HEK293 (cell line): ENCODE results near the gene FANCF.

Experiments used
- CTCF ChIA-PET: fragments of 350-600 bp; formaldehyde crosslinking; extraction: SDS; loops from one replicate; lab custom pipeline; 2021; ENCODE audit warnings: antibody characterized with exemption; lab: Yijun Ruan, JAX
- POLR2A ChIA-PET: fragments of 300-600 bp; formaldehyde crosslinking; extraction: SDS; loops from one replicate; lab custom pipeline; 2020; ENCODE audit warnings: antibody characterized with exemption, inconsistent platforms; lab: Yijun Ruan, JAX
- H3K27ac ChIP-seq: fragments of 200-500 bp; sonication (Bioruptor generic); 2 replicates; pipeline ENCODE4 v1.5.1; 2014; ENCODE audit warnings: low read depth, low read length, control low read depth, inconsistent platforms; ENCODE audit errors: extremely low read depth
- H3K36me3 ChIP-seq, 2 experiments: fragments of 200-500 bp in 1 of 2; sonication (Bioruptor generic) in 1 of 2; 1 replicate in 1 of 2; 2 replicates in 1 of 2; pipeline ENCODE4 v1.5.1; 2014 to 2017; ENCODE audit warnings: inconsistent platforms in 2 of 2, low read length in 2 of 2; ENCODE audit not compliant: control insufficient read depth in 2 of 2, insufficient read depth in 1 of 2
- H3K4me1 ChIP-seq: fragments of 200-500 bp; sonication (Bioruptor generic); 2 replicates; pipeline ENCODE4 v1.5.1; 2014; ENCODE audit warnings: mild to moderate bottlenecking, low read length, inconsistent platforms; ENCODE audit not compliant: control insufficient read depth, insufficient read depth
- H3K4me3 ChIP-seq: 2 replicates; pipeline ENCODE4 v1.5.1; 2011; ENCODE audit warnings: low read depth, mild to moderate bottlenecking, control low read depth, low read length, moderate library complexity
- H3K9me3 ChIP-seq: fragments of 200-500 bp; sonication (Bioruptor generic); 2 replicates; pipeline ENCODE4 v1.5.1; 2014; ENCODE audit warnings: low read depth, low read length, inconsistent platforms; ENCODE audit not compliant: control insufficient read depth, insufficient read depth
- FEZF1 ChIP-seq: fragments of 450-650 bp; formaldehyde crosslinking; IDR thresholded peaks from 2 replicates; pipeline ENCODE4 v1.5.1; 2016; ENCODE audit warnings: missing biosample characterization, missing genetic modification characterization
- HOXA7 ChIP-seq: sonication (generic); formaldehyde crosslinking; IDR thresholded peaks from 2 replicates; pipeline ENCODE4 v1.8.1; 2022; ENCODE audit warnings: missing genetic modification reagents, borderline replicate concordance
- OSR2 ChIP-seq: fragments of 450-650 bp; formaldehyde crosslinking; IDR thresholded peaks from 2 replicates; pipeline ENCODE4 v1.5.1; 2016; ENCODE audit warnings: missing biosample characterization, missing genetic modification characterization
- OVOL3 ChIP-seq: fragments of 450-650 bp; formaldehyde crosslinking; IDR thresholded peaks from 2 replicates; pipeline ENCODE4 v1.5.1; 2016; ENCODE audit warnings: missing biosample characterization, missing genetic modification characterization
- SCRT1 ChIP-seq: fragments of 450-650 bp; formaldehyde crosslinking; IDR thresholded peaks from 2 replicates; pipeline ENCODE4 v1.5.1; 2016; ENCODE audit warnings: missing biosample characterization, missing genetic modification characterization, borderline replicate concordance
- YY1 ChIP-seq: fragments of 450-650 bp; formaldehyde crosslinking; IDR thresholded peaks from 2 replicates; pipeline ENCODE4 v1.5.1; 2018; ENCODE audit warnings: missing biosample characterization, missing genetic modification characterization
- ZFP37 ChIP-seq: fragments of 450-650 bp; formaldehyde crosslinking; IDR thresholded peaks from 2 replicates; pipeline ENCODE4 v1.5.1; 2016; ENCODE audit warnings: missing biosample characterization, missing genetic modification characterization
- ZNF221 ChIP-seq: fragments of 450-650 bp; formaldehyde crosslinking; IDR thresholded peaks from 2 replicates; pipeline ENCODE4 v1.5.1; 2017; ENCODE audit warnings: missing biosample characterization, missing genetic modification characterization, borderline replicate concordance
- ZNF223 ChIP-seq: fragments of 450-650 bp; formaldehyde crosslinking; IDR thresholded peaks from 2 replicates; pipeline ENCODE4 v1.5.1; 2016; ENCODE audit warnings: missing biosample characterization, missing genetic modification characterization
- ZNF311 ChIP-seq: fragments of 450-650 bp; formaldehyde crosslinking; IDR thresholded peaks from 2 replicates; pipeline ENCODE4 v1.5.1; 2017; ENCODE audit warnings: missing biosample characterization, missing genetic modification characterization, borderline replicate concordance
- ZNF433 ChIP-seq: fragments of 450-650 bp; formaldehyde crosslinking; IDR thresholded peaks from 2 replicates; pipeline ENCODE4 v1.5.1; 2016; ENCODE audit warnings: missing biosample characterization, missing genetic modification characterization, low read depth
- ZNF48 ChIP-seq: fragments of 450-650 bp; formaldehyde crosslinking; IDR thresholded peaks from 2 replicates; pipeline ENCODE4 v1.5.1; 2016; ENCODE audit warnings: missing biosample characterization, missing genetic modification characterization
- ZNF514 ChIP-seq: fragments of 450-650 bp; formaldehyde crosslinking; IDR thresholded peaks from 2 replicates; pipeline ENCODE4 v1.5.1; 2016; ENCODE audit warnings: missing biosample characterization, missing genetic modification characterization
- ZNF521 ChIP-seq: fragments of 450-650 bp; formaldehyde crosslinking; IDR thresholded peaks from 2 replicates; pipeline ENCODE4 v1.5.1; 2017; ENCODE audit warnings: missing biosample characterization, mild to moderate bottlenecking, missing genetic modification characterization
- ZNF529 ChIP-seq: fragments of 450-650 bp; formaldehyde crosslinking; IDR thresholded peaks from 2 replicates; pipeline ENCODE4 v1.5.1; 2017; ENCODE audit warnings: missing genetic modification characterization, missing biosample characterization; ENCODE audit not compliant: insufficient replicate concordance
- ZNF548 ChIP-seq: fragments of 450-650 bp; formaldehyde crosslinking; IDR thresholded peaks from 2 replicates; pipeline ENCODE4 v1.5.1; 2016; ENCODE audit warnings: missing biosample characterization, missing genetic modification characterization
- ZNF560 ChIP-seq: fragments of 450-650 bp; formaldehyde crosslinking; IDR thresholded peaks from 2 replicates; pipeline ENCODE4 v1.5.1; 2017; ENCODE audit warnings: missing biosample characterization, missing genetic modification characterization, borderline replicate concordance
- ZNF621 ChIP-seq: fragments of 450-650 bp; formaldehyde crosslinking; IDR thresholded peaks from 2 replicates; pipeline ENCODE4 v1.5.1; 2017; ENCODE audit warnings: missing biosample characterization, missing genetic modification characterization
- ZNF776 ChIP-seq: fragments of 450-650 bp; formaldehyde crosslinking; IDR thresholded peaks from 2 replicates; pipeline ENCODE4 v1.5.0; 2017; ENCODE audit warnings: missing biosample characterization, missing genetic modification characterization, borderline replicate concordance
- ZSCAN23 ChIP-seq: fragments of 450-650 bp; formaldehyde crosslinking; IDR thresholded peaks from 2 replicates; pipeline ENCODE4 v1.5.1; 2016; ENCODE audit warnings: missing biosample characterization, missing genetic modification characterization
- TF ChIP-seq, protein P1 (sequence below): fragments of 450-650 bp; formaldehyde crosslinking; IDR thresholded peaks from 2 replicates; pipeline ENCODE4 v1.5.0; 2017; ENCODE audit warnings: missing biosample characterization, missing genetic modification characterization, borderline replicate concordance
- TF ChIP-seq, protein P2 (sequence below): fragments of 450-650 bp; formaldehyde crosslinking; IDR thresholded peaks from 2 replicates; pipeline ENCODE4 v1.5.1; 2017; ENCODE audit warnings: missing biosample characterization, mild to moderate bottlenecking, missing genetic modification characterization, moderate library complexity
- TF ChIP-seq, protein P3 (sequence below): fragments of 450-650 bp; formaldehyde crosslinking; IDR thresholded peaks from 2 replicates; pipeline ENCODE4 v1.5.1; 2016; ENCODE audit warnings: missing biosample characterization, missing genetic modification characterization
- TF ChIP-seq, protein P4 (sequence below): fragments of 450-650 bp; formaldehyde crosslinking; IDR thresholded peaks from 2 replicates; pipeline ENCODE4 v1.5.1; 2016; ENCODE audit warnings: missing biosample characterization, missing genetic modification characterization

FANCF gene

DNA sequence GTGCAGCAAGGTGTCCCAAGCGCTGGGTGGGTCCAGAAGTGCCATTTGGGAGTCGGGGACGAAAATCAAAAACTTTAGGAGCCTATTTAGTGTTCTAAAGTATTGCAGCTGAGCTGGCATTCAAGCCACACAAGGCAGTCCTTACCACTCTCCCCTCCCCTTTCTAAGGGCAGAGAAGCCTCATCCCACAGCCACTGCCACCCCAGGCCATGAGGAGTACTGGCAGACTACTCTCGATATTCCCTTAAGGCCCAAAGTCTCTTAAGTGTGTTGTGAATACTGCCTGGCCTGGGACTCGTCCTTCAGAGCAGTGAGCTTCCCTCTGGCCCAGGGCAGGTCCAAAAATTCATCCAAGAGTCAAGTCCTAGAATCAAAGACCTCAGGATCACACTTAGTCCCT lies 7.8 kb downstream of the FANCF start:
- TF ChIP-seq ZSCAN23 (tag by site-specific recombination) (no peak), HOXA7 (CRISPR knock-in tag) (no peak), ZNF529 (tag by site-specific recombination) (no peak), FEZF1 (tag by site-specific recombination) (no peak), ZNF221 (tag by site-specific recombination) (no peak), OSR2 (tag by site-specific recombination) (no peak), ZNF521 (tag by site-specific recombination) (no peak), YY1 (tag by site-specific recombination) (no peak), ZNF48 (no peak)
- H3K9me3 ChIP-seq: no peaks in the 10 kb centered on the region
- CTCF ChIA-PET: interaction anchor here (0.6 kb wide), 1 partner anchor 190 kb away, joined by 5 read pairs; no protein-coding TSS in a partner anchor
- POLR2A ChIA-PET: no interaction called here
- H3K36me3 ChIP-seq: no peaks in the 10 kb centered on the region
- no peak overlapping the region for H3K4me3 ChIP-seq
- no peak overlapping the region for H3K27ac ChIP-seq
- H3K4me1 ChIP-seq: no peaks in the 10 kb centered on the region

DNA sequence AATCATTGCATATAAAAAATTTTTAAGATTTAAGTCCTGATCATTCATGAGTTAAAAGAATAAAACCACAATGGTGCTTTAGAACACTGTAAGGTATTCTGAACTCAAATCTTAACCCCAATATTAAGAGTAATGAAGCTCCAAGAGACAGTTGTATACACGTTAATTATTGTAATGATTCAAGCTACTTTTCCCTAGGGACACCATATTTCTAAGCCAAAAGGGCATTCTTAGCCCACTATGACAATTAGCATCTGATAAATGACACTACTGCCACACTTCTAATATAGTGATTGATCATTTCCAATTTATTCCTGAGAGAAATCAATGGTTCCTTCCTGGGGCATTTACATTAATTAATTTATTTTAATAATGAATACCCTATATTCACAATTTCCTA lies 21.7 kb downstream of the FANCF start:
- no peak overlapping the region for H3K27ac ChIP-seq
- no peaks in the 10 kb centered on the region for H3K4me1 ChIP-seq
- no peaks in the 10 kb centered on the region for H3K36me3 ChIP-seq
- ChIA-PET CTCF (no interaction called here), POLR2A (no interaction called here)
- H3K9me3 ChIP-seq: no peaks in the 10 kb centered on the region
- TF ChIP-seq ZNF621: no peak
- TF ChIP-seq ZNF560 (tag by site-specific recombination): no peak
- no peak for TF ChIP-seq ZFP37 (tag by site-specific recombination)
- TF ChIP-seq ZNF776 (tag by site-specific recombination): no peak
- TF ChIP-seq, protein P1, sequence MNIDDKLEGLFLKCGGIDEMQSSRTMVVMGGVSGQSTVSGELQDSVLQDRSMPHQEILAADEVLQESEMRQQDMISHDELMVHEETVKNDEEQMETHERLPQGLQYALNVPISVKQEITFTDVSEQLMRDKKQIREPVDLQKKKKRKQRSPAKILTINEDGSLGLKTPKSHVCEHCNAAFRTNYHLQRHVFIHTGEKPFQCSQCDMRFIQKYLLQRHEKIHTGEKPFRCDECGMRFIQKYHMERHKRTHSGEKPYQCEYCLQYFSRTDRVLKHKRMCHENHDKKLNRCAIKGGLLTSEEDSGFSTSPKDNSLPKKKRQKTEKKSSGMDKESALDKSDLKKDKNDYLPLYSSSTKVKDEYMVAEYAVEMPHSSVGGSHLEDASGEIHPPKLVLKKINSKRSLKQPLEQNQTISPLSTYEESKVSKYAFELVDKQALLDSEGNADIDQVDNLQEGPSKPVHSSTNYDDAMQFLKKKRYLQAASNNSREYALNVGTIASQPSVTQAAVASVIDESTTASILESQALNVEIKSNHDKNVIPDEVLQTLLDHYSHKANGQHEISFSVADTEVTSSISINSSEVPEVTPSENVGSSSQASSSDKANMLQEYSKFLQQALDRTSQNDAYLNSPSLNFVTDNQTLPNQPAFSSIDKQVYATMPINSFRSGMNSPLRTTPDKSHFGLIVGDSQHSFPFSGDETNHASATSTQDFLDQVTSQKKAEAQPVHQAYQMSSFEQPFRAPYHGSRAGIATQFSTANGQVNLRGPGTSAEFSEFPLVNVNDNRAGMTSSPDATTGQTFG (tag by site-specific recombination): no peak
- TF ChIP-seq, protein P2, sequence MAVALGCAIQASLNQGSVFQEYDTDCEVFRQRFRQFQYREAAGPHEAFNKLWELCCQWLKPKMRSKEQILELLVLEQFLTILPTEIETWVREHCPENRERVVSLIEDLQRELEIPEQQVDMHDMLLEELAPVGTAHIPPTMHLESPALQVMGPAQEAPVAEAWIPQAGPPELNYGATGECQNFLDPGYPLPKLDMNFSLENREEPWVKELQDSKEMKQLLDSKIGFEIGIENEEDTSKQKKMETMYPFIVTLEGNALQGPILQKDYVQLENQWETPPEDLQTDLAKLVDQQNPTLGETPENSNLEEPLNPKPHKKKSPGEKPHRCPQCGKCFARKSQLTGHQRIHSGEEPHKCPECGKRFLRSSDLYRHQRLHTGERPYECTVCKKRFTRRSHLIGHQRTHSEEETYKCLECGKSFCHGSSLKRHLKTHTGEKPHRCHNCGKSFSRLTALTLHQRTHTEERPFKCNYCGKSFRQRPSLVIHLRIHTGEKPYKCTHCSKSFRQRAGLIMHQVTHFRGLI: no peak
- no peak for TF ChIP-seq OVOL3 (tag by site-specific recombination)
- no peak for TF ChIP-seq ZNF548 (tag by site-specific recombination)
- TF ChIP-seq, protein P3, sequence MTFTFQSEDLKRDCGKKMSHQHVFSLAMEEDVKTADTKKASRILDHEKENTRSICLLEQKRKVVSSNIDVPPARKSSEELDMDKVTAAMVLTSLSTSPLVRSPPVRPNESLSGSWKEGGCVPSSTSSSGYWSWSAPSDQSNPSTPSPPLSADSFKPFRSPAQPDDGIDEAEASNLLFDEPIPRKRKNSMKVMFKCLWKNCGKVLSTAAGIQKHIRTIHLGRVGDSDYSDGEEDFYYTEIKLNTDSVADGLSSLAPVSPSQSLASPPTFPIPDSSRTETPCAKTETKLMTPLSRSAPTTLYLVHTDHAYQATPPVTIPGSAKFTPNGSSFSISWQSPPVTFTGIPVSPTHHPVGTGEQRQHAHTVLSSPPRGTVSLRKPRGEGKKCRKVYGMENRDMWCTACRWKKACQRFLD (tag by site-specific recombination): no peak
- no peak for TF ChIP-seq ZNF311 (tag by site-specific recombination)
- TF ChIP-seq ZNF514 (tag by site-specific recombination): no peak
- no peak for TF ChIP-seq SCRT1
- no peak for TF ChIP-seq ZNF433 (tag by site-specific recombination)
- TF ChIP-seq ZNF223 (tag by site-specific recombination): no peak
- TF ChIP-seq, protein P4, sequence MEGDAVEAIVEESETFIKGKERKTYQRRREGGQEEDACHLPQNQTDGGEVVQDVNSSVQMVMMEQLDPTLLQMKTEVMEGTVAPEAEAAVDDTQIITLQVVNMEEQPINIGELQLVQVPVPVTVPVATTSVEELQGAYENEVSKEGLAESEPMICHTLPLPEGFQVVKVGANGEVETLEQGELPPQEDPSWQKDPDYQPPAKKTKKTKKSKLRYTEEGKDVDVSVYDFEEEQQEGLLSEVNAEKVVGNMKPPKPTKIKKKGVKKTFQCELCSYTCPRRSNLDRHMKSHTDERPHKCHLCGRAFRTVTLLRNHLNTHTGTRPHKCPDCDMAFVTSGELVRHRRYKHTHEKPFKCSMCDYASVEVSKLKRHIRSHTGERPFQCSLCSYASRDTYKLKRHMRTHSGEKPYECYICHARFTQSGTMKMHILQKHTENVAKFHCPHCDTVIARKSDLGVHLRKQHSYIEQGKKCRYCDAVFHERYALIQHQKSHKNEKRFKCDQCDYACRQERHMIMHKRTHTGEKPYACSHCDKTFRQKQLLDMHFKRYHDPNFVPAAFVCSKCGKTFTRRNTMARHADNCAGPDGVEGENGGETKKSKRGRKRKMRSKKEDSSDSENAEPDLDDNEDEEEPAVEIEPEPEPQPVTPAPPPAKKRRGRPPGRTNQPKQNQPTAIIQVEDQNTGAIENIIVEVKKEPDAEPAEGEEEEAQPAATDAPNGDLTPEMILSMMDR (tag by site-specific recombination): no peak
- no peak overlapping the region for H3K4me3 ChIP-seq
